GM19193 (cell line): Measurements from ENCODE around the gene RASGRF1.

Experiments used
- POLR2A ChIP-seq: IDR thresholded peaks from 4 replicates; pipeline ENCODE4 v1.6.1; 2011; ENCODE audit not compliant: insufficient read depth, insufficient read length; ENCODE audit errors: extremely low read depth

The RASGRF1 gene

GRCh38 chr15:78938658-78939488 is 151.7 kb downstream of the RASGRF1 start:
- no peak for TF ChIP-seq POLR2A

GRCh38 chr15:78937132-78937739 is 153.3 kb downstream of the RASGRF1 start:
- no peak for TF ChIP-seq POLR2A

- TF ChIP-seq POLR2A, result no peak
Measured at GRCh38 chr15:78934655-78935023, 155.9 kb downstream of the RASGRF1 start.

- TF ChIP-seq POLR2A, result no peak
Measured at GRCh38 chr15:78933823-78934654, 156.5 kb downstream of the RASGRF1 start.

- no peak for TF ChIP-seq POLR2A
Measured at GRCh38 chr15:78933187-78933822, 157.3 kb downstream of the RASGRF1 start.

GRCh38 chr15:78932258-78932808 is 158.2 kb downstream of the RASGRF1 start:
- TF ChIP-seq POLR2A, result no peak

GRCh38 chr15:78931439-78932257 is 158.9 kb downstream of the RASGRF1 start:
- no peak for TF ChIP-seq POLR2A

- no peak for TF ChIP-seq POLR2A
Measured at GRCh38 chr15:78930577-78931388, 159.8 kb downstream of the RASGRF1 start.

GRCh38 chr15:78929536-78930264 is 160.9 kb downstream of the RASGRF1 start:
- TF ChIP-seq POLR2A, result no peak

- no peak for TF ChIP-seq POLR2A
Measured at GRCh38 chr15:78928616-78929093, 161.9 kb downstream of the RASGRF1 start.

- TF ChIP-seq POLR2A, result no peak
Measured at GRCh38 chr15:78927077-78927790, 163.3 kb downstream of the RASGRF1 start.
